GM04503 (cell line): ENCODE measurements around the gene PI3.
"Not testable (repeated sequence)": the region's sequence is repeated elsewhere in the genome, so short reads cannot be mapped to it uniquely, and the experiment has no call there.

Experiments
- DNase-seq: peaks from one replicate; pipeline ENCODE4 v3.0.0-alpha.2; 2012; ENCODE audit warnings: low read depth

PI3 gene, protein sequence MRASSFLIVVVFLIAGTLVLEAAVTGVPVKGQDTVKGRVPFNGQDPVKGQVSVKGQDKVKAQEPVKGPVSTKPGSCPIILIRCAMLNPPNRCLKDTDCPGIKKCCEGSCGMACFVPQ

DNA sequence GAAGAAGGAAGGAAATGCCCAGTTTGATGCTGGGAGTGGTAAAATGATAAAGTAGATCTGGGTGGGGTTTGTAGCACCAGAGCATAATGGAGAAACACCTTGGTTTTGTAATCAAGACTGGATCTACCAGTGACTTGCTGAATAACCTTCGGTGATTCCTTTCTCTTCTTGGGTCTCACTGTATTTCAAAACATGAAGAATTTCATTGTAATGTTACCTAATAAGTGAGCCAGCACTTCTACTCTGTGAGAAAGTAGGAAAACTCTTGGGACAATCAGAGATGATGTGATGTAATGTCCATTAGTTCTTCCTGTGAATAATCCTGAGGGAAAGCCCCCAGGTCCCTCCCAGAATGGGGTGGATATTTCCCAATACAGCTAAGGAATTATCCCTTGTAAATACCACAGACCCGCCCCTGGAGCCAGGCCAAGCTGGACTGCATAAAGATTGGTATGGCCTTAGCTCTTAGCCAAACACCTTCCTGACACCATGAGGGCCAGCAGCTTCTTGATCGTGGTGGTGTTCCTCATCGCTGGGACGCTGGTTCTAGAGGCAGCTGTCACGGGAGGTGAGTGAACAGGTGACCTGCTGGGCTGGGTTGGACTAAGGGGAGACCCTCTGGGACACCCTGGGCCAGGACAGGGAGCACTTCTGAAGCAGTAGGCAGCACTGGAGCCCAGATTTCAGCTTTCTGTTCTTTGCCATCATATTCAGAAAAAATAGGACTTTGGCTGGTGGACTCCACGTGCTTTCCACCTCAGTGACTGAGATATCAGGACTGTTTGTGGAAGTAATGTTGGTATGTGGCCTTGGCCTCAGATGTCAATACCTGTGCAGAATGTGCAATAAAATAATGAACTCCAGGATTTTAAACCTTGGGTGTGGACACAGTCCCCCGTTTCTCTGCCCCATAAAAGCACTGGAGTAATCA lies at the start of gene PI3:
TSS of gene PI3 (plus strand) at position 469 of the 931 bp plus-strand sequence. CDS start at position 490, 21 bp downstream.
- DNase-seq = no peak

DNA sequence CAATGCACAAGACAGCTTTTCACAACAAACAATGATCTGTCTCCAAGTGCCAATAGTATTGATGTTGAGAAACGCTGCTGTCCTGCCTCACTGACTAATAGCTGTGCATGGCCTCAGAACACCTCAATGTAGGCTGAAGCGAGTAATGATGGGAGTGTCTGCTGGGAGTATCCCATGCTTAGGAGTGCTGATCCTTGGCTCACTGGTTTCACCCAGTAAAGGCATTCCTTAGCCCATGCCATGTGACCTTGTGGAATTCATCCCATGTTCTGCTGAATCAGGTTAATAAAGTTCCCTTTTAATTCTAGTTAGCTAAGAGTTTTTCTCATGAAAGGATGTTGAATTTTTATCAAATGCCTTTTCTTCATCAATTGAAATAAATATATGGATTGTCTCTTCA lies 46.6 kb upstream of the PI3 start:
- no peak for DNase-seq

DNA sequence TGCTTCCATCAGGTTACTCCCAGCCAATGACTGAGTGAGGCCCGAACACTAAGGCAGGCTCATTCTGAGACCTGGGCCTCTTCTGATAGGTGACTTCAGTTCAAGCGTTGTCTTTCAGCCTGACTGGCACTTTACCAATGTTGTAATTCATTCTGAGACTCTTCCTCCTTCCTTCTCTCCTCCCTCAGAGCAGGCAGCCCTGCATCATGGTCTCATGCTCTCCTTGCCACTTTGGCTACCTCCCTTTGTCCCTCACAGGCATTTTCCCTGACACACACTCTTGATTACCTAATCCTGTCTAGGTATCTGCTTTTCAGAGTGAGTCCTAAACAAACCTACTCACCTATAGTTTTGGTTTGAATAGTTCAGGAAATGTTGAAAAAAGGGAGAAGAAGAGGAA lies 37.8 kb upstream of the PI3 start:
- no peak for DNase-seq

DNA sequence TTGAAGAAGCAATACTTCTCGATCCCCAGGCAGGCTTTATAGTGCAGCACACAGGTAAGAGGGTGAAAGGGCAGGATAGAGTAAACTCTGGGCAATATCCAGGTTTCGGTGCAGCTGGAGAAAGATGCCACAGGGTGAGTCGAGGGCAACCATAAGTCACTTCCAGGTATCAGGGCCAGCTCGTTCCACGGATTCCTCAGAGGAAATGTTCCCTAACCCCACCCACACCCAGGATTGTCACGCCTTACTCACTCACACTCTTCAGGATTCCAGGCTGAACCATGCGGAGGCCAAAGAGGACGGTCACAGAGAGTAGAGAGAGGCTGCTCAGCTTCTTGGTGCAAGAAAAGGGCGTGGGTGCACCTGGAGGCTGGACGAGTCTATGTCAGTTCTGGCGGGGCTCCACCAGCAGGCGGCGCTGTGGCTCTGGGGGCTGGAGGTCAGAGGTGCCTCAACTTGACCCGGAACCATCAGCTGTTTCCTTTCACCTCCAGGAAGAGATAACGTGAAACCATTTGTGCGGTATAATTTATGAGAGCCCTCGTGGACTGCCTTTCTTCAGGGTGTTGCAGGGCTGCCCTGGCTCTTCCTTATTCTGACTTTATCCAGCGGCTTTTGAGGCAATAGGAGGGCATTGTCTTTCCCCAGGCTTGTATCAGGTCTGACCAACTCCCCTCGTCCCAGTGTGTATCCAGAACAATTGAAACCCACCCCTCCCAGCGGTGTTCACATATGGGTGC lies 36.0 kb upstream of the PI3 start:
- DNase-seq = no peak

DNA sequence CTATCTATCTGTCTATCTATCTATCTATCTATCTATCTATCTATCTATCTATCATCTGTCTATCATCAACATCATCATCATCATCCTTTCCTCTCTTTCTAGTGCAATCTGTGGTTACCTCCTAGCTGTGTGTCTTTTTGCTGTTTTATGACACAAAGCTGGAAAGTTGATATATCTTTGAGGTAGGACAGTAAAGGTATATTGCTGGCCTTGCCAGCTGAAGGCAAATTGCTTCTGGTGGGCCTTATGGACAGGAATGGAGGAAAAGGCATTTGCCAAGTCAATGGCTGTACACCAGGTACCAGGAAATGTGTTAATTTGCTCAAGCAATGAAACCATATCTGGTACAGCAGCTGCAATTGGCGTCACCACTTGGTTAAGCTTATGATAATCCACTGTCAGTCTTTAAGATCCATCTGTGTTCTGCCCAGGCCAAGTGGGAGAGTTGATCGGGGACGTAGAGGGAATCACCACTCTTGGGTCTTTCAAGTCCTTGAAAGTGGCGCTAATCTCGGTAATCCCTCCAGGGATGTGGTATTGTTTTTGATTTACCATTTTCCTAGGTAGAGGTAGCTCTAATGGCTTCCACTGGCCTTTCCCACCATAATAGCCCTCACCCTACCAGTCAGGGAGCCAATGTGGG lies 34.8 kb upstream of the PI3 start:
- not testable (repeated sequence) for DNase-seq

DNA sequence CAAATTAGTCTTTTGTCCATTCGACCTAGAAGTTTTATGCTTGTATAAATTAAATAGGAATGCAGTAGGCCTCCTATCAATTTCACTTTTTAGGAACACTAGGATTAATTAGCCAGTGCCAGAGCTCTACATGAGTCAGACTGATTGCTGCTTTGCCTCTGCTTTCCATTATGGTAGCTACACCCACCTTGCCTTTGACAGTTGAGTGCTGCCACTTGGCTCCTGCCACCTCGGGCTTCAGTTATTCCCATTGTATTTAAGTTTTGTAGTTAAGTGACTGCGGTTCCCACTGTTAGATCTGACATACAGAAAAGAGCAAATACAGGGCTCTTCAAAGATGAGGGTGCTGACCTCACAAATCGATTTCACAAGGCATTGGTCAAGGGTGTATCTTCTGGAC lies 33.9 kb upstream of the PI3 start:
- no peak for DNase-seq

DNA sequence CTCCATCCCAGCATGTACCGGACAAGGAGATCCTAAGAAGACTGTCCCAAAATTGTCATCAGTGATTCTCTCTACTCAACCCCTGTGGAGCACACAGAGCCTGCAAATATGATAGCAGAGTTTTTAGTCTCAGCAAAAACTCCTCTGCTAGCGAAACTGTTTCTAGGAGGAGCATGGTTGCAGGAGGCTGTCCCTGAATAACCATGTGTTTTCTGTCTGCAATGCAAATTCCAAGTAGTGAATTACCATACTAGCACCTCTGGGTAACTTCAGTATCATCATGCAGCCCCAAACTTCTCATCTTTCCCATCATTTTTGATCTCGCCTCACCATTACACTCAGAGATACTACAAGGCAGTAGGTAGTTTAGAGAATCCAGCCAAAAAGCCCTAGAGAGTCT lies 25.6 kb upstream of the PI3 start:
- no peak for DNase-seq

DNA sequence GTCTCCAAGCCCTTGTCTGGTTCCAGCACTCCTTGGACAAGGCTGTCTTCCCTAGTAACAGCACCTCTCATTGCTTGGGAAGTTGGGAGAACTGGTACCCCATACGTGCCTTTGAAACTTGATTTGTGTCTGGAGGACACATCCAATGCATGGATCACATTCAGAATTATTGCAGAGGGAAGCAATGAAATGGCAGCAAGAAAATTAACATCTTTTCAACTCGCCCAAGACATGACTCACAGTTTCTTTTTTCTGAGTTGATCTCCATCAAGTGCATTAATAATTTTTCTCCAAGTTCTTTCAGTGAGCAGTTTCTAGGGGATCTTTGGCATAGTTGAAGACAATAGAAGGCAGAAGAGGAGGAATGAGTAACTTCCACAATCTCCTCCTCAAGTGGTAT lies 22.3 kb upstream of the PI3 start:
- no peak for DNase-seq

DNA sequence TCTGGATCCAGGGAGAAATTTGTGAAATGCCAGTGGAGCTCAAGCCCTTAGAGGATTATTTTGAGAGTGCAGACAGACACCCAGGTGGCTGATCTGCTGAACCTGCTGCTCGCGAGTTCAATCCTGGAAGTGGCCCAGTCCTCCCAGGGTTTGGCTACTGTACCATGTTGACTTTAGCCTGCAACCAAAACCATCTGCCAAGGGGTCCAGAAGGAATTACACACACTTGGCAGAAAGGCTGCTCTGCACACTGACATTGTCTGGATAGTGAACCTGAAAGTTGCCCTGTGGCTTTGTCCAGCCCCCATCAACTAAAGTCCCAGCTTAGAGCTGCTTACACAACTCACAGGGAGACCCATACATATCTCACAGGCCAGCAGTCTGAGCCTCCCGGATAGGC lies 21.6 kb upstream of the PI3 start:
- DNase-seq = no peak

DNA sequence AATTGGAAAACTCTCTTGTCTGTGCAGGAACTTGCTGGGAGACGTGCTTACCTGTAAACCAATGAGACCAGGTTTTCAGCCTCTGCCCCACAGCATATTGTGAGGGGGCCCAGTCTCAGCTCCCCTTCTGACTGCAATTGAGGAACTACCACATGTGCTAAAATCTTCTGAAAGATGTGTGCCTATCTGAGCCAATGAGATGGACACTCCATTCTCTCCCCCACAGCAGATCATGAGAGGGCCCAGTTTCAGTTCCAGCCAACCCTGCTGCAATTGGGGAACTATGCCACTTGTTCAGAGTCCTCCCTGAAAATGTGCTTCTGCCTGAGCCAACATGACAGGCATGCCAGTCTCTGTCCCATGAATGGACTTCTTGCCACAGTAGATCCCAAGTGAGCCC lies 20.9 kb upstream of the PI3 start:
- DNase-seq = no peak

DNA sequence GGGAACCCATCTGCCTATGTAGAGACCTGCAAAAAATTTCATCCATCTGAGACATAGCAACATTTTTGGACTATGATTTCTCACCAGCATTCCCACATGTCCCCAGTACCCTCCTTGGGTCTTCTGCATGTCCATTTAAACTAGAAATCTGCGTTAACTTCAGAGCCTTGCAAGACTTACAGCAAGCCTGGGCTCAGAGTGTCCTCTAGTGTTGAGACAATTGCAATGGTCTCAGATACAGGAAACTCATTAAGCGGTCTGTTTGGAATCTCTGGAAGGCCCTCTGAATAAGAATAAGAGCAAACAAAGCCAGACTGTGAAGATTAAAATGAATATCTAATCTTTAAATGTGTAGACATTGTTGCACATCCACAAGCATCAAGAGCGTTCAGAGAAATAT lies 20.5 kb upstream of the PI3 start:
- DNase-seq = no peak

DNA sequence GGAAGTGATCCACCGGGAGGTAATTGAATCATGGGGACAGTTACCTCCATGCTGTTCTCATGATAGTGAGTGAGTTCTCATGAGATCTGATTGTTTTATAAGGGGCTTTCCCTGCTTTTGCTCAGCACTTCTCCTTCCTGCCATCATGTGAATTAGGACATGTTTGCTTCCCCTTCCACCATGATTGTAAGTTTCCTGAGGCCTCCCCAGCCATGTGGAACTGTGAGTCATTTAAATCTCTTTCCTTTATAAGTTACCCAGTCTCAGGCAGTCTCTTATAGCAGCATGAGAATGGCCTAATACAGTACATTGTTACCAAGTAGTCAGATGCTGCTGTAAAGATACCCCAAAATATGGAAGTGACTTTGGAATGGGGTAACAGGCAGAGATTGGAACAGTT lies 19.9 kb upstream of the PI3 start:
- DNase-seq = not testable (repeated sequence)

DNA sequence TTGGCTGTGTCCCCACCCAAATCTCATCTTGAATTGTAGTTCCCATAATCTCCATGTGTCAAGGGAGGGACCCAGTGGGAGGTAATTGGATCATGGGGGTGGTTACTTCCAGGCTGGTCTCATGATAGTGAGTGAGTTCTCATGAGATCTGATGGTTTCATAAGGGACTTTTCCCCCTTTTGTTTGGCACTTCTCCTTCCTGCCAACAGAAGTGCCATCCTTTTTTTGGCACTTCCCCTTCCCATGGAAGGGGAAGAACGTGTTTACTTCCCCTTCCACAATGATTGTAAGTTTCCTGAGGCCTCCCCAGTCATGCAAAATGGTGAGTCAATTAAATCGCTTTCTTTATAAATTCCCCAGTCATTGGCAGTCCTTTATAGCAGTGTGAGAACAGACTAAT lies 18.0 kb upstream of the PI3 start:
- no peak for DNase-seq

DNA sequence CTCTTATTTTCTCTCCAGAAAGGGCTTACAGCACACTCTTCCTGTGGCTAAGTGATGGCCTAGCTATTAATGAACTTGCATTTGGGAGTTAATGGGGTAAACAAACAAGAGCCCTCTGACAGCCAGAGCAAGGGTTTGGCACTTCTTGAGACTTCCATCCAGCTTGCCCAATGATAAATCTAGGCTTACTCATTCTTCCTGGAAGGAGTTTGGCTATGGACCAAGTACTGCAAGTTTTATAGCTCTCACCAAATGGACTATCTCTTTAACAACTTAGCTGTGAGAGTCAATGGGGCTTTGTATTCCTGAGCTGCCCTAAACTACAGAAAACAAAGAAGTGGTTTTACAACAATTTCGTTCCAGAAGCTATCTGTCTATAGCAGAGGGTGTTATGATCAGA lies 16.7 kb upstream of the PI3 start:
- DNase-seq = peak; percentile 43

DNA sequence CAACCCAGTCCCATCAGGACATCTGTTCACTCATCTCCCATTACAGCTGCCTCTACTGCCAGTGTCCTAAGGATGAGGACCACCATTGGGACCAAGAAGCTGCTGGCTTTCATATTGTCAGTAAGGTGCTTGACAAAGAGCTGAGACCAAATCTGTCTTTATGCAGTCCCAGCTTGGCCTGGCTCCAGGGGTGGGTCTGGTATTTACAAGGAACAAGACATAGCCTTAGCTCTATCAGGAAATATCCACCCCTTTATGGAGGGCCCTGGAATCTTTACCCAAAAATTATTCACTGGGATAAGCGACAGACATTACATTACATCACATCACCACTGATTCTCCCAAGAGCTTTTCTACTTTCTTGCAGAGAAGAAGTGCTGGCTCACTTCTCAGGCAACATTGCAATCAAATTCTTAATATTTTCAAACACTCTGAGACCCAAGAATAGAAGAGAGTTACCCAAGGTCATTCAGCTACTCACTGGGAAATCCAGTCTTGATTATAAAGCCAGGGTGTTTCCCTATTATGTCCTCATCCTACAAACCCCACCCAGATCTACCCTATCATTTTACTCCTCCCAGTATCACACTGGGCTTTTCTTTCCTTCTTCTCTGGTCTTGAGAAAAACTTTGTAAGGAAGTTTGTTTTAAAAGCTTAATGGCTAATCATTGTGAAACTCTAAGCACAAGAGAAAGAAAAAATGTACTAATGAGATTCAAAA lies 11.5 kb upstream of the PI3 start:
- DNase-seq = no peak

DNA sequence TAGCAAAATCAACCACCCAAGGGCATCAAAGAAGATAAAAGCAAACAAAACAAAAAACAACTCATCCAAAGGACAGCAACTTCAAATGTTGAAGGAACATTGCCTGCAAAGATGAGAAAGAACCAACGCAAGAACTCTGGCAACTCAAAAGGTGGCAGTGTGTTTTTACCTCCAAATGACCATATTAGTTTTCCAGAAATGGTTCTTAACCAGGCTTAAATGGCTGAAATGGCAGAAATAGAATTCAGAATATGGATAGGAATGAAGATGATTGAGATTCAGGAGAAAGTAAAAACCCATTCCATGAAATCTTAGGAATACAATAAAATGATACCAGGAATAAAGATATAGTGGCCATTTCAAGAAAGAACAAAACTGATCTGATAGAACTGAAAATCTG lies 9.8 kb upstream of the PI3 start:
- DNase-seq = no peak

DNA sequence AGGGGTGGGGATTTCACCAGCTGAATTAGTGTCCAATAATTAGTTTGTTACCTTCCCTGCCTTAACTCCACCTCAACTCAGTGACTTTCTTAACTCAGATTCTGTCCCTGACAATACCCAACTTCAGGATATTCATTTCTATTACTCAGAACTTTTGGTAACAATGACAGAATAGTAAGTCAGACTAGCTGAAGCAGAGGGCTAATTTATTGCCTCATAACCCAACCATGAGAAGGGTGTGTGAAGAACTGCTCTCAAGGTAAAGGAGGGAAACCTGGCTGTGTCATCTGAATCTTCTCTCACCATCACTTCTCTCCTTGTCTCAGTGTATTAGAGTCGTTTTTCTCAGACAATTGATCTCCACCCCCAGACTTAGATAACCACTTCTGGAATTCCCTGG lies 1.2 kb upstream of the PI3 start:
- DNase-seq = no peak

DNA sequence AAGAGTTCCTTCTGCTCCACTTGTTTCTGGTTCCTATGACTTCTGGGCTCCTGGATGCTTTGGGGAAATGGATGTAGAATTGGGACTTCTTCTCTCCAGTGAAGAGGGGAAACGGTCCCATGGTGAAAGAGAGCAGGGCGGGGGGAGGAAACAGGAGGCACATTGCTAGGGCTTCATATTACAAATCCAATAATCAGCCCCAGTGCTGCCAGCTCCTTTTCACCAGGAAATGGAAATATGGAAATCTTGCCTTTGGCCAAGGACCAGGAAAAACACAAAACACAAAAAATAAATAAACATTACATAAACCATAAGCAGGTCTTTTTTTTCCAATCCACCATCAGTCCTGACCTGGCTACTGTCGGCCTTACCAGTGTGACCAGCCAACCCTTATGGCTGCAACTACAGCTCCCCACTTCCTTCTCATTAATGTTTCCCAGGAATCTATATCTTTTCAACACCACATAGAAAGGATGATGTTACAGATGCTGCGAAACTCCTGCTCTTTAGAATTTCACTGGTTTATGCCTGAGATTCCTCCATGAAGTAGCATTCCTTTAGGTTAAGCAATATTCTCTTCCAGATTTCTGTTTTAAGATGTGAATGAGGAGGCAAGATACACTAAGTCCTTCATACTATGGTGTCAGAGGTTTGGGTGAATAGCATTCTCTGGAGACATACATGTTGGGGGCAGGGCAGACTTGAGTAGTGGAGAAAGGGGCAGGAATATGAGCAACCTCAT lies 2.0 kb downstream of the PI3 start:
- DNase-seq = no peak

DNA sequence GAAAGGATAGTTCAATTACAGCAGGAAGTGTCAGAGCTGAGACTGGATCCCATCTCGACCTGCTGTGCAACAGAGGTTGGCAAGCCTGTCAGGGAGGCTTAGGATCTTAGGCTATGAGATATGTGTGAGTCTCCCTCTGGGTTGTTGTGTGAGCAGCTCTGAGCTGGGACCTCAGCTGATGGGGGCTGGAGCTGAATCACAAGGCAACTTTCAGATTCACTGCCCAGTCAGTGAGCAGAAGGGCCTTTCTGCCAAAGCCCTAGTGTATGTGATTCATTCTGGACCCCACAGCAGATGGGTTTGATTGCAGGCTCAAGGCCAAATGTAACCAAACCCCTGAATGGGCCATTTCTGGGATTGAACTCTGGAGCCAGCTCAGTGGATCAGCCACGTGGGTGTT lies 4.5 kb downstream of the PI3 start:
- DNase-seq = no peak

DNA sequence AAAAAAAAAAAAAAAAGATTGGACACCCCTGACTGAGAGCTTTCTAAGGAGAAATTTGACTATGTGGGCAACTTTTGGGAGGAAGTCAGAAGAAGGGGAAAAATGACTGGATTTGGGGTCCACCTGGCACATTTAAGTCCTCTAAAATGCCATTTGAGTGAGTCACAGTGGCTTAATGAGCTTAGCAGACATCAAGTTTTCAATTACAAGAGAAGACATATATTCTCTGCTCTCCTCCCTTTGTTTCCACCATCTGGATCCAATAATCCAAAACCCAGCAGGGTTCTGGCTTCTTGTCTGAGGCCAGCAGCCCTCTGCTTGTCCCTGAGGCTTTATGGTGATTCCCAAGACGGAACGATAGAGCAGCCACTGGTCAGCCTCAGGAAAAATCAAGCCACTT lies 6.9 kb downstream of the PI3 start:
- peak; percentile 15 for DNase-seq

DNA sequence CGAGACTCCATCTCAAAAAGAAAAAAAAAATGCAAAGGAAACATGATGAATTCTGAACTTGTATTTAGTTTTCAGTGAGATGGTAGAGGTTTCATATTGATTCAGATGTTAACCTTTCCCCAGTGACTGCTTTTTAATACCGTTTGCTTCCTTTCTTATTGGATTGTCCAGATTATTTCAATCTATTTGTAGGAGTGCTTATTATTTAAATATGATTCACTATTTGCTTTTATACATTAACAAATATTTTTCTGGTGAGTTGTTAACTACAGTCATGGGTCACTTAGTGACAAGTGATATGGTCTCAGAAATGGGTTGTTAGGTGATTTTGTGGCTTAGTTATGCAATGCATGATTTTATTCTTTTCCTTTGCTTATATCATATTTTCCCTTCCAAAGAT lies 8.4 kb downstream of the PI3 start:
- no peak for DNase-seq
